ENCODE data around the gene TUBE1.
A peak's percentile ranks its signal among the peaks of the same experiment; 100 is the strongest.

The TUBE1 gene

DNA sequence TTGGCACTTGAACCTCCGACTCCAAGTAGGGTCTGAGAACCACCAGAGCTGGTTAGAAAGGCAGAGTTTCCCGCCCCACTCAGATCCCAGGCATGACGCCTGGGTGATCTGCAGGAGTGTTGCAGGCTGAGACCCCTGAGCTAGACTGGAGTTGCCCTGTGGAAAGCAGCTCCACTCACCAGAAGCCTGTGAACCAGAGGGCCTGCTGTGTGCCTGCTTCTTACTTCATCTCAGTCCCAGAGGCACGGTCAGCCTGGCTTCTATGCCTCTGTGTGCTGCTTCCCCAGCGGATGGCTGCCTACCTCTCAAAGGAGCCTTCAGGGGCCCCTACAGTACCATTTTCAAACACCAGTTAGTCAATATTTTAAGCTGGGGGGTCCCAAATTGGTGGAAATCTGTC, 49.0 kb downstream of the TUBE1 start:
- TF ChIP-seq, protein P1, sequence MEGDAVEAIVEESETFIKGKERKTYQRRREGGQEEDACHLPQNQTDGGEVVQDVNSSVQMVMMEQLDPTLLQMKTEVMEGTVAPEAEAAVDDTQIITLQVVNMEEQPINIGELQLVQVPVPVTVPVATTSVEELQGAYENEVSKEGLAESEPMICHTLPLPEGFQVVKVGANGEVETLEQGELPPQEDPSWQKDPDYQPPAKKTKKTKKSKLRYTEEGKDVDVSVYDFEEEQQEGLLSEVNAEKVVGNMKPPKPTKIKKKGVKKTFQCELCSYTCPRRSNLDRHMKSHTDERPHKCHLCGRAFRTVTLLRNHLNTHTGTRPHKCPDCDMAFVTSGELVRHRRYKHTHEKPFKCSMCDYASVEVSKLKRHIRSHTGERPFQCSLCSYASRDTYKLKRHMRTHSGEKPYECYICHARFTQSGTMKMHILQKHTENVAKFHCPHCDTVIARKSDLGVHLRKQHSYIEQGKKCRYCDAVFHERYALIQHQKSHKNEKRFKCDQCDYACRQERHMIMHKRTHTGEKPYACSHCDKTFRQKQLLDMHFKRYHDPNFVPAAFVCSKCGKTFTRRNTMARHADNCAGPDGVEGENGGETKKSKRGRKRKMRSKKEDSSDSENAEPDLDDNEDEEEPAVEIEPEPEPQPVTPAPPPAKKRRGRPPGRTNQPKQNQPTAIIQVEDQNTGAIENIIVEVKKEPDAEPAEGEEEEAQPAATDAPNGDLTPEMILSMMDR (conservative IDR thresholded peaks at IDR 0.05; ENCODE audit: control insufficient read depth, insufficient read depth, low read depth, low read length): no peak
- H3K4me3 ChIP-seq (ENCODE audit: control insufficient read depth, low read depth, low read length): no peak overlapping the region
- DNase-seq (ENCODE audit: low read depth): peak; percentile 50

DNA sequence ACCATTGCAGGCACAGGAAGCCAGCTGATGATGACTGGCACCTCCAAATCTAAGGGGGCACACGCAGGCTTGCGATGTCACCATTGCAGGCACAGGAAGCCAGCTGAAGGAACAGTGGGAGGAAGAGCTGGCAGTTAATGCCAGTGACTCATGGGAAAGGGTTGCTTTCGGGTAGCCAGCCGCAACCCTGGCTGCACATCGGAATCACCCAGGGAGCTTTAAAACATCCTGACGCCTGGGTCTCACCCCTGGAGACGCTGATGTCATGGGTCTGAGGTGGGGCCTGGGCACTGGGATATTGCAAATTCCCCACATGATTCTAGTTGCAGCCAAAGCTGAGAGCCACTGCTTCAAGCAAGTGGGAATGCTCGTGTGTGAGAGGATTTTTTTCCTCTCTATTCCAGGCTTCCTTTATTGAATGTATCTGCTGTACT, 49.5 kb downstream of the TUBE1 start:
- no peak overlapping the region for H3K4me3 ChIP-seq (ENCODE audit: control insufficient read depth, low read depth, low read length)
- TF ChIP-seq, protein P1 (conservative IDR thresholded peaks at IDR 0.05; ENCODE audit: control insufficient read depth, insufficient read depth, low read depth, low read length): no peak
- DNase-seq (ENCODE audit: low read depth): peak; percentile 97

DNA sequence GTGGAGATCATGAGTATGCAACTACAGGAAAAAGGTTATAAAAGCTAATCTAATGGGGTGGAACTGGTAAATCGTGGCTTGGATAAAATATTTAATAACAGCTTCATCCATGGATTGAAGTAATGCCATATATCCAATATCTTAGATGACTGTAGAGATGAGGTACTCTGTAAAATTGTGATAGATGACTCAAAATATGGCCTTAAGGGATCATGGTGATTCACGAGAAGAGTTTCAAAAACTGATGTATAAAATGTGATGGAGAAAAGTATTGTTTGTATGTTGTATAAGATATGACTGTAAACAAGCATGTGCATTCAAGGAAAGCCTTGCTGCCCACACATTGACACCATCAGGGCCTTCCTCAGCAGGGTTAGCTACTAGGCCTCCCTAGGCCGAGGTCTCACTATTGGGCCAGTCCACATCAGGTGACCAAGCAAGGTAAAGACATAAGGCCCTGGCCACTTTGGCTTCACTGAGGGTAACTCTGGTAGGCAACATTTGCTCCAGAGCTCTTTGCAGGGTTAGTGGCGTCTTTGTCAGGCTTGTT, 51.1 kb downstream of the TUBE1 start:
- TF ChIP-seq, protein P1 (conservative IDR thresholded peaks at IDR 0.05; ENCODE audit: control insufficient read depth, insufficient read depth, low read depth, low read length): no peak
- peak; percentile 44 for DNase-seq (ENCODE audit: low read depth)
- H3K4me3 ChIP-seq (ENCODE audit: control insufficient read depth, low read depth, low read length): no peak overlapping the region

DNA sequence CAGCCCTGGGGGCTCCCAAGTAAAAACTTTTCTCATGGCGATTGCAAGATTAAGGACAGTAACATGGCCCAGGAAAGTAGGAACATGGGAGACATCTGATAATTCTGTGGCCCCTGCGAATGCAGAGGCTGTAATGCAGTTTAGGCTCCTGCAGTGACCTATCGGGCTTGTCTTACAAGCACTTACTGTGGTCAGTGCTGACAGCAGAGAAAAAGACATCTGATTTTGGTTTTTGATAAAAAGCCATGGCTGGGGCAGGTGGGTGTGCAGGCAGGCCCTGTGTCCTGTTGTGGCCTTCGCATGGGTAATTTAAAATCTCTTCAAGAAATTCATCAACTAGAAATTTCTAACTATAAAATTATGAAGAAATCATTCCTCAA, 52.7 kb downstream of the TUBE1 start:
- TF ChIP-seq, protein P1 (conservative IDR thresholded peaks at IDR 0.05; ENCODE audit: control insufficient read depth, insufficient read depth, low read depth, low read length): no peak
- no peak overlapping the region for H3K4me3 ChIP-seq (ENCODE audit: control insufficient read depth, low read depth, low read length)
- DNase-seq (ENCODE audit: low read depth): no peak

DNA sequence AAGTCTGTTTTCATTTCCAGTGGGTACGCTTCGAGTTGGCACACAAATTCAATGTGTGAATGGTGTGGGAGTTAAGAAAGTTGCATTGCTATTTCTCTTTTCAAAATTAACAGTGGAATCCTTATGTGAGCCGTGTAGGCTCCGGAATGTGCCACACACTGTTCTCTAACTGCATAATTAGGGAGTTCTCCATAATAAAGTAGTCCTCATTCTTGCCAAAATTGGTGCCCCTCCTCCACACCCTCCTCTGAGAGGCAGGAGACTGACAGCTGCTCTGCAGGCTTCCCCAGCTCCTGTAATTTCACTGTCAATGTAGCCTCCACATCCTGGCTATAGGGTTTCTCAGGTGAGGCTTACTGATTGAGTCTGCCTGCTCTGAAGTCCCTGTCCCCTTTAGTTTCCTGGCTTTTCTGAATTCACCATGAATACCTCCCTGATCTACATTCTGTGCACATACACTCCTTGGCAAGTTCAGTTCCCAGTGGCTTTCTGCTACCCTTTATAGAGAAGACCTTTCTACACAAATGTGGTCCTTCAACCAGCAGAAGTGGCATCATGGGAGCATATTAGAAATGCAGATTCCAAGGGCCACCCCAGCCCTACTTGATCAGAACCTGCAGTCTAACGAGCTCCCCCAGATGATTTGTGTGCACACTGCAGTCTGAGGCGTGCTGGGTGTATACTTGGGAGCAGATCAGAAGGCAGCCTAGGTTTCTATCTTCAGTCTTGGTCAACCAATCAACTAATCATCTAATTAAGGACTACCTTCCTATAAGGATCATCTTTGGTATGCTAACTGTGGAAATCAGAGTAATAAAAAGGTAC, 53.3 kb downstream of the TUBE1 start:
- no peak overlapping the region for H3K4me3 ChIP-seq (ENCODE audit: control insufficient read depth, low read depth, low read length)
- TF ChIP-seq, protein P1 (conservative IDR thresholded peaks at IDR 0.05; ENCODE audit: control insufficient read depth, insufficient read depth, low read depth, low read length): no peak
- DNase-seq (ENCODE audit: low read depth): no peak

DNA sequence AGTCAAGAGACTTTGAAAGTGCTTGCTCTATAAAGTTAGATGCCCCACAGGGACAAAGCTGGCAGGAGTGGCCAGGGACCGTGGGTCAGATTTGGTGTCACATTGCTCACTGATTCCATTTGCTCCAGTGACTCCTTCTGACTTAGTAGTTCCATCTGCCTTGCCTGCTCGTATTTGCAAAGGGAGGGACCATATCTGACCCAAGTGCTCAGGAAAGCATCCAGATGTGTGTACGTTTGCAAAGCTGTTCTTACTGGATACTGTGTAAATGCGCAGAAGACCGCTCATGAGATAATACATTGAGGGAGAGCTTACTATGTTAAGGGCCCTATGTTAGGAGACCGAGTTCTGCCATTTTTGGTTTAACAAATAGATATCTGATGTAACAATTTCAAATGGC, 54.6 kb downstream of the TUBE1 start:
- H3K4me3 ChIP-seq (ENCODE audit: control insufficient read depth, low read depth, low read length): no peak overlapping the region
- TF ChIP-seq, protein P1 (conservative IDR thresholded peaks at IDR 0.05; ENCODE audit: control insufficient read depth, insufficient read depth, low read depth, low read length): no peak
- DNase-seq (ENCODE audit: low read depth): no peak

Measured in fibroblast of mammary gland (primary cell).